ENCODE measurements around the gene ZDHHC14.

Gene ZDHHC14

GRCh38 chr6:157433678-157434081 lies 52.7 kb downstream of the ZDHHC14 start:
- no peak for DNase-seq
- no peak for TF ChIP-seq CTCF (IDR thresholded peaks at IDR 0.05; ENCODE audit: low read depth, low read length)
- no peak overlapping the region for H3K4me3 ChIP-seq (ENCODE audit: low read depth, low read length)
- H3K9me3 ChIP-seq (ENCODE audit: severe bottlenecking) = no peaks in the 10 kb centered on the region
- peak overlapping the region; percentile 35 for H3K27ac ChIP-seq
- H3K36me3 ChIP-seq = no peaks in the 10 kb centered on the region
- no peaks in the 10 kb centered on the region for H3K27me3 ChIP-seq (ENCODE audit: insufficient read depth, low read depth, severe bottlenecking)

GRCh38 chr6:157434349-157435033 lies 53.5 kb downstream of the ZDHHC14 start:
- Histone ChIP-seq H3K36me3 (no peaks in the 10 kb centered on the region), H3K27ac (peak overlapping the region; percentile 23), H3K9me3 (ENCODE audit: severe bottlenecking) (no peaks in the 10 kb centered on the region), H3K4me3 (ENCODE audit: low read depth, low read length) (no peak overlapping the region), H3K27me3 (ENCODE audit: insufficient read depth, low read depth, severe bottlenecking) (no peaks in the 10 kb centered on the region)
- DNase-seq = no peak
- TF ChIP-seq CTCF (IDR thresholded peaks at IDR 0.05; ENCODE audit: low read depth, low read length) = no peak

GRCh38 chr6:157436219-157436943 lies 55.4 kb downstream of the ZDHHC14 start:
- no peak for TF ChIP-seq CTCF (IDR thresholded peaks at IDR 0.05; ENCODE audit: low read depth, low read length)
- no peak for DNase-seq

GRCh38 chr6:157436944-157437336 lies 56.0 kb downstream of the ZDHHC14 start:
- Histone ChIP-seq H3K36me3 (no peaks in the 10 kb centered on the region), H3K9me3 (ENCODE audit: severe bottlenecking) (no peaks in the 10 kb centered on the region), H3K27me3 (ENCODE audit: insufficient read depth, low read depth, severe bottlenecking) (no peaks in the 10 kb centered on the region), H3K4me3 (ENCODE audit: low read depth, low read length) (no peak overlapping the region), H3K27ac (no peak overlapping the region)
- TF ChIP-seq CTCF (IDR thresholded peaks at IDR 0.05; ENCODE audit: low read depth, low read length) = no peak
- no peak for DNase-seq

More at GRCh38 chr6:157436219-157436943, 55.4 kb downstream of the ZDHHC14 start:
- Histone ChIP-seq H3K27ac (no peak overlapping the region), H3K9me3 (ENCODE audit: severe bottlenecking) (no peaks in the 10 kb centered on the region), H3K27me3 (ENCODE audit: insufficient read depth, low read depth, severe bottlenecking) (no peaks in the 10 kb centered on the region), H3K4me3 (ENCODE audit: low read depth, low read length) (no peak overlapping the region), H3K36me3 (no peaks in the 10 kb centered on the region)

GRCh38 chr6:157438611-157439111 lies 57.7 kb downstream of the ZDHHC14 start:
- H3K9me3 ChIP-seq (ENCODE audit: severe bottlenecking) = no peaks in the 10 kb centered on the region
- no peak overlapping the region for H3K27ac ChIP-seq
- TF ChIP-seq CTCF (IDR thresholded peaks at IDR 0.05; ENCODE audit: low read depth, low read length) = no peak
- H3K27me3 ChIP-seq (ENCODE audit: insufficient read depth, low read depth, severe bottlenecking) = no peaks in the 10 kb centered on the region
- no peak for DNase-seq
- no peak overlapping the region for H3K4me3 ChIP-seq (ENCODE audit: low read depth, low read length)
- H3K36me3 ChIP-seq = no peaks in the 10 kb centered on the region
